GM12891 (cell line): ENCODE results near the gene TSTD2.
"Not testable (repeated sequence)": the region's sequence is repeated elsewhere in the genome, so short reads cannot be mapped to it uniquely, and the experiment has no call there.

Experiments
- PAX5 ChIP-seq: IDR thresholded peaks from 2 replicates; pipeline ENCODE4 v1.6.1; 2011; ENCODE audit warnings: low read length, moderate library complexity, mild to moderate bottlenecking; ENCODE audit not compliant: insufficient read depth, severe bottlenecking
- POLR2A ChIP-seq: IDR thresholded peaks from 2 replicates; pipeline ENCODE4 v1.6.1; 2011; ENCODE audit warnings: low read depth, low read length, control low read depth
- POLR2AphosphoS5 ChIP-seq: IDR thresholded peaks from 2 replicates; pipeline ENCODE4 v1.6.1; 2011; ENCODE audit warnings: low read depth, low read length, control low read depth
- TAF1 ChIP-seq: IDR thresholded peaks from 2 replicates; pipeline ENCODE4 v1.6.1; 2011; ENCODE audit warnings: low read depth, low read length, control low read depth

DNA sequence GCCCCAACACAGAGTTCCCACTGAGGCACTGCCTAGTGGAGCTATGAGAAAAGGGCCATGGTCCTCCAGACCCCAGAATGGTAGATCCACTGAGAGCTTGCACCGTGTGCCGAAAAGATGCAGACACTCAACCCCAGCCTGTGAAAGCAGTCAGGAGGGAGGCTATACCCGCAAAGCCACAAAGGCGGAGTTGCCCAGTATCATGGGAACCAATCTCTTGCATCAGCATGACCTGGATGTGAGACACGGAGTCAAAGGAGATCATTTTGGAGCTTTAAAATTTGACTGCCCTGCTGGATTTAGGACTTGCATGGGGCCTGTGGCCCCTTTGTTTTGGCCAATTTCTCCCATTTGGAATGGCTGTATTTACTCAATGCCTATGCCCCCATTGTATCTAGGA, 10.7 kb downstream of the TSTD2 start:
- TF ChIP-seq POLR2A, POLR2AphosphoS5, PAX5, TAF1: not testable (repeated sequence)
